H1 (cell line): Measurements from ENCODE around the gene FGD5.

Experiments used
- EGR1 ChIP-seq: IDR thresholded peaks from 2 replicates; pipeline ENCODE4 v1.6.1; 2011; ENCODE audit warnings: low read depth, low read length, borderline replicate concordance
- EZH2 ChIP-seq: fragments of 200-600 bp; sonication (generic); IDR thresholded peaks from 2 replicates; pipeline ENCODE4 v1.7.1; 2012; ENCODE audit warnings: low read depth, mild to moderate bottlenecking, moderate library complexity, low read length, inconsistent platforms; ENCODE audit not compliant: severe bottlenecking
- POLR2AphosphoS5 ChIP-seq: IDR thresholded peaks from 2 replicates; pipeline ENCODE4 v1.6.1; 2011; ENCODE audit warnings: low read depth, low read length
- RFX5 ChIP-seq: IDR thresholded peaks from 2 replicates; pipeline ENCODE4 v1.6.1; 2011; ENCODE audit warnings: low read depth, low read length, improper control_type of control experiment, borderline replicate concordance
- SAP30 ChIP-seq: fragments of 300-600 bp; sonication (generic); IDR thresholded peaks from 2 replicates; pipeline ENCODE4 v1.7.1; 2012; ENCODE audit warnings: low read length, moderate library complexity, mild to moderate bottlenecking, inconsistent platforms; ENCODE audit not compliant: insufficient read depth, insufficient replicate concordance
- TCF12 ChIP-seq: IDR thresholded peaks from 2 replicates; pipeline ENCODE4 v1.6.1; 2011; ENCODE audit warnings: low read depth, mild to moderate bottlenecking, low read length
- TEAD4 ChIP-seq: IDR thresholded peaks from 2 replicates; pipeline ENCODE4 v1.6.1; 2012; ENCODE audit warnings: low read depth, low read length, inconsistent platforms, mixed read lengths
- TF ChIP-seq, protein P1 (sequence below), 3 experiments: IDR thresholded peaks; 1 replicate in 2 of 3; 2 replicates in 1 of 3; pipeline versions ENCODE4 v1.5.1 to v1.6.1; 2011; ENCODE audit warnings: low read length in 3 of 3, mild to moderate bottlenecking in 3 of 3, inconsistent platforms in 2 of 3, low read depth in 1 of 3, moderate library complexity in 1 of 3; ENCODE audit not compliant: insufficient read depth in 1 of 3; ENCODE audit errors: control extremely low read depth in 1 of 3
- TF ChIP-seq, protein P2 (sequence below): IDR thresholded peaks from 2 replicates; pipeline ENCODE4 v1.6.1; 2011; ENCODE audit warnings: low read length, improper control_type of control experiment

DNA sequence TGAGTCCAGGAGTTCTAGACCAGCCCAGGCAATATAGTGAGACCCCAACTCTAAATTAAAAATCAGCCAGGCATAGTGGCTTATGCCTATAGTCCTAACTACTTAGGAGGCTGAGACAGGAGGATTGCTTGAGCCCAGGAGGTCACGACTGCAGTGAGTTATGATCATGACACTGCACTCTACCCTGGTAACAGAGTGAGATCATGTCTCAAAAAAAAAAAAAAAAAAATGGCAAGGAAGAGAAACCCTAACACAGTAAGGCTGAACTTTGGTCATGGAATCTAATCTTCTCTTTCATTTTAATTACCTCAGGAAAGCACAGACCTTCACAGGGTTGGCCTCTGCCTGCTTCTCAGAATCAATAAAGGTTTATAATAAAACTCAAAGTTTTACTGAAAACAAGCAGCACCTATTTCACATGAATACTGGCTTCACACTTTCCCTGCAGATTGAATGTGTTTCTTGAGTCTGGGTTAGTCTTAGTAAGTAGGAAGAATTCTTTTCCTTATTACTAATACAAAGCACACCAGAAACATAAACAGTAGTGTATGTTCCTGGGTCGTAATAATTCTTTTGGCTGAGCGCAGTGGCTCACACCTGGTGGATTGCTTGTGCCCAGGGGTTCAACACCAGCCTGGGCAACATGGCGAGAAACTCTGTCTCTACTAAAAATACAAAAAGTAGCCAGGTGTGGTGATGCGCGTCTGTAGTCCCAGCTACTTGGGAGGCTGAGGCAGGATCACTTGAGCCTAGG, 117.0 kb downstream of the FGD5 start:
- TF ChIP-seq SAP30, result no peak
- TF ChIP-seq, protein P1, sequence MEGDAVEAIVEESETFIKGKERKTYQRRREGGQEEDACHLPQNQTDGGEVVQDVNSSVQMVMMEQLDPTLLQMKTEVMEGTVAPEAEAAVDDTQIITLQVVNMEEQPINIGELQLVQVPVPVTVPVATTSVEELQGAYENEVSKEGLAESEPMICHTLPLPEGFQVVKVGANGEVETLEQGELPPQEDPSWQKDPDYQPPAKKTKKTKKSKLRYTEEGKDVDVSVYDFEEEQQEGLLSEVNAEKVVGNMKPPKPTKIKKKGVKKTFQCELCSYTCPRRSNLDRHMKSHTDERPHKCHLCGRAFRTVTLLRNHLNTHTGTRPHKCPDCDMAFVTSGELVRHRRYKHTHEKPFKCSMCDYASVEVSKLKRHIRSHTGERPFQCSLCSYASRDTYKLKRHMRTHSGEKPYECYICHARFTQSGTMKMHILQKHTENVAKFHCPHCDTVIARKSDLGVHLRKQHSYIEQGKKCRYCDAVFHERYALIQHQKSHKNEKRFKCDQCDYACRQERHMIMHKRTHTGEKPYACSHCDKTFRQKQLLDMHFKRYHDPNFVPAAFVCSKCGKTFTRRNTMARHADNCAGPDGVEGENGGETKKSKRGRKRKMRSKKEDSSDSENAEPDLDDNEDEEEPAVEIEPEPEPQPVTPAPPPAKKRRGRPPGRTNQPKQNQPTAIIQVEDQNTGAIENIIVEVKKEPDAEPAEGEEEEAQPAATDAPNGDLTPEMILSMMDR (IDR thresholded peaks at IDR 0.05; ENCODE audit: control extremely low read depth in 1 of 3, insufficient read depth in 1 of 3, low read depth in 1 of 3, low read length in 3 of 3), result no peak
- no peak for TF ChIP-seq POLR2AphosphoS5
- TF ChIP-seq EGR1, result no peak
- TF ChIP-seq, protein P2, sequence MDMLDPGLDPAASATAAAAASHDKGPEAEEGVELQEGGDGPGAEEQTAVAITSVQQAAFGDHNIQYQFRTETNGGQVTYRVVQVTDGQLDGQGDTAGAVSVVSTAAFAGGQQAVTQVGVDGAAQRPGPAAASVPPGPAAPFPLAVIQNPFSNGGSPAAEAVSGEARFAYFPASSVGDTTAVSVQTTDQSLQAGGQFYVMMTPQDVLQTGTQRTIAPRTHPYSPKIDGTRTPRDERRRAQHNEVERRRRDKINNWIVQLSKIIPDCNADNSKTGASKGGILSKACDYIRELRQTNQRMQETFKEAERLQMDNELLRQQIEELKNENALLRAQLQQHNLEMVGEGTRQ, result no peak
- no peak for TF ChIP-seq EZH2
- TF ChIP-seq RFX5, result no peak
- TF ChIP-seq TCF12, result no peak
- TF ChIP-seq TEAD4, result no peak
